CD4-positive, alpha-beta T cell treated with Interleukin-12 subunit alpha and Interleukin-12 subunit beta, for 1 hour (primary cell): Measurements from ENCODE around the gene UBQLNL.

Experiments used
- DNase-seq: peaks from one replicate; pipeline ENCODE4 v3.0.0-alpha.2; 2020

The UBQLNL gene, protein sequence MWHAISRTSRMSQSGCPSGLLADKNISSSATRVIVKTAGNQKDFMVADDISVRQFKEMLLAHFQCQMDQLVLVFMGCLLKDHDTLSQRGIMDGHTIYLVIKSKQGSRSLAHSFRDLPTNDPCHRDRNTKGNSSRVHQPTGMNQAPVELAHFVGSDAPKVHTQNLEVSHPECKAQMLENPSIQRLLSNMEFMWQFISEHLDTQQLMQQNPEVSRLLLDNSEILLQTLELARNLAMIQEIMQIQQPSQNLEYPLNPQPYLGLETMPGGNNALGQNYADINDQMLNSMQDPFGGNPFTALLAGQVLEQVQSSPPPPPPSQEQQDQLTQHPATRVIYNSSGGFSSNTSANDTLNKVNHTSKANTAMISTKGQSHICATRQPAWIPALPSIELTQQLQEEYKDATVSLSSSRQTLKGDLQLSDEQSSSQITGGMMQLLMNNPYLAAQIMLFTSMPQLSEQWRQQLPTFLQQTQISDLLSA

GRCh38 chr11:5516599-5516998 lies at the start of gene UBQLNL:
Gene UBQLNL, minus strand, starts transcription at chr11:5516699. Its CDS starts 258 bp downstream, at chr11:5516441.
- DNase-seq: no peak

- DNase-seq: no peak
Observed at GRCh38 chr11:5564259-5565019, 47.9 kb upstream of the UBQLNL start.

DNA sequence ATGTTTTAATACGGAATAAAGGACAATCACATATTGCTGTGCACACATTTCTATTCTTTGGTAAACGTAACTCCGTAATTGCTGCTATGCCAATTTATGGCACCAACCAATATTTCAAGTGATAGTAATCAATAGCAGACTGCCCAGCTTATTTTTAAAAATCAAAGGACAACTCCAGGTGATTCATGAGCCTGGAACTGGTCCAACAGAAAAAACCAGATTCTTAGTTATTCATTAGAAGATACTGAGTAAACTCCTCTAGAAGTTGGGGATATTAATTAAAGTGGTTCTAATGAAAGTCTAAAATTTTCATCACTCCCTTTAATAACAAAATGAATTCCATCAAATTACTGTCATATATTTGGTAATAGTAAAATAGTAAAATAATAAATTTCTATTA lies 41.3 kb upstream of the UBQLNL start:
- DNase-seq: no peak

GRCh38 chr11:5556596-5557188 lies 40.2 kb upstream of the UBQLNL start:
- DNase-seq: no peak

GRCh38 chr11:5553343-5553742 lies 36.8 kb upstream of the UBQLNL start:
- no peak for DNase-seq

GRCh38 chr11:5550440-5551095 lies 34.1 kb upstream of the UBQLNL start:
- DNase-seq: no peak

DNA sequence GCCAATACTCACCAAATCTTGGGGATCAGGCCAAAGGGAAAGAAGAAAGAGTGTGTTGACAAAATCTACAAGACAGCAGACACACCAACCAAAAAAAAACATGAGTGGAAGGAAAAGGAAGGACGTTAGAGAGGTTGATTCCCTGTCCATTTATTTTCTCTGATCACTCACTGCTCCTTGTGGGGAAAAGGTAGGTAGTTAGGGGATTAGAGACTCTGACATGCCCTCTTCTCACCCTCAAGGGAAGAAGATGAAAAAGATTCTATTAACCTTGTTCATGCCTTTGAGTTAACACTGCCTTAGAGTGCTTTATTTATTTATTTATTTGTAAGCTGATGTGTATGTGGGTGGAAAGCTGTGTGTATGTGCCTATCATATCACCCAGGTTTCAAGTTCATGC lies 31.9 kb upstream of the UBQLNL start, which contains the start of gene OR52H1:
Gene OR52H1, minus strand, starts transcription at position 101 of the 400 bp plus-strand sequence. CDS start 3,035 bp downstream, outside the sequence.
- no peak for DNase-seq

DNA sequence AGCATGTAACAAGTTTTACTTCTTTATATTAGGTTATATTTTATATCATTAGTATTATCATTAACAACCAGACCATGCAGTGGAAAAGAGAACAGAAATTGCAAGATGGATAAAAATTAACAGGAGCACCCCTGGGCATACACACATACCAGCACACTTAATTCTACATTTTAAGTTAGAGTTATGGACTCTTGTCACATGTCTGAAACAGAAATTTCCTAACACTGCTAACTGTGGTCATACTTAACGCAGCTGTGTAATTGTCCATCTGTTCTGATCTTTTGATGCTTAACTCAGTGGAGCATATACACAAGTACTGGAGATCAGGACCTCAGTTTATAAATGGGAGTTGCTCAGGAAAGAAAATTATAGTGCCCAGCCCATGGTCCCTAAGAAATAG lies 31.5 kb upstream of the UBQLNL start:
- no peak for DNase-seq

DNA sequence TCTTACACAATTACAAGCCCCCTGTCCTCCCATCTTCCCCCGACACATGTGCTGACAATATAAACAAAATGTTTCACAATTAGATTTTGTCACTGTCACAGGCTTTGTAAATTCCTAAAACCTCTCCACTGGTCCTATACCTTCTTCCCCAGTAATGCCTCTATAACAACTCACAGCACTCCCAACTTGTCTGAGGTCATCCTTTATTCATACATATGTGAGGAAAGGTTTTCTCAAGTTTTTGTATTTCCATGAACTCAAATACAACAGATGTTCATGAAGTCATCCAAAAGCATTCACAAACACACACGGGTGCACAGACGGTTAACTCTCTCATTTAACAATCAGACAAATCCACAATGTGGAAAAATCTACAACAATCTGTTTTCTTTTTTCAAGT lies 30.0 kb upstream of the UBQLNL start:
- no peak for DNase-seq

DNA sequence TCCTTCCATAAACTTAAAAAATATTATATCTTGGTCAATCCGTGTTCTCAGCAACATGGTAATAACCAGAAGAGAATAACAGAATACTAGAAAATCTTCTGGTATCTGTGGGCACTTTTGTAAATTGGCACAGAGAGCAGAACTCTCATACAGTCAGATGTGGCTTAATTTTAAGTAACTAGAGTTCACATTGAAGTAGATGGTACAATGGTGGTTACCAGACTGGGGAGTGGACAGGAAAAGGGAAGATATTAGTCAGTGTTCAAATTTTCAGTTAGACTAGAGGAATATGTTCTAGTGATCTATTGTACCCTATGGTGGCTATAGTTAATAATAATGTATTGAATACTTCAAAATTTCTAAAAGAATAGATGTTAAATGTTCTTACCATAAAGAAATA lies 24.9 kb upstream of the UBQLNL start:
- no peak for DNase-seq

DNA sequence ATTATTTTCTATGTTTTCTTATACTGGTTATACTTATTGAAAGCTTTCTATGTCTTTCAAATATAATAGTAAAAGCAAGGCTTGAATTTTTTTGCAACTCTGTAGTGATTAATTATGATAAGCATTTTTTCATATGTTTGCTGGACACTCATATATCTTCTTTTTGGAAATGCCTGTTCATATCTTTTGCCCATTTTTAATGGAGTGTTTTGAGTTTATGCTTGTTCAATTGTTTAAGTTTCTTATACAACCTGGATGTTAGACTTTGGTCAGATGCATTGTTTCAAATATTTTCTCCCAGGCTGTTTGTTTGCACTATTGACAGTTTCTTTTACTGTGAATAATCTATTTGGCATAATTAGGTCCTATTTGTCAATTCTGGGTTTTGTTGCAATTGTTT lies 20.0 kb upstream of the UBQLNL start:
- no peak for DNase-seq

DNA sequence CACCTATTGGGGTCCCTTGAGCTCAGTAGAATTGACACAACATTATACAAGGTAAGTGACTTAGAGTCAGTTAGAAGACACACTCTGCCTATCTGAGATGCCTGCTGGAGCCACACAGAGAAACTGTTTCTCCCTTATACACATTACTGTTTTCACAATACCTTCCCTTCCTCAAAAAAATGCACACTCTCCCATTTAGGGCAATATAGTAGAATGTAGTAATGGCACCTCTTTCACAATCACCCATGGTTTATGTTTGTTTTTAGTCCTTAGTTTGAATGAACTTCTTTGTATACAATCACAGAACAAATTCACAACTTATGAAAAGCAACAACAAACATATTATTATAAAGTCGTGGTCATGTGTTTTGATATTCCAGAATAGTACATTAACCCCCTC lies 17.5 kb upstream of the UBQLNL start:
- DNase-seq: no peak

DNA sequence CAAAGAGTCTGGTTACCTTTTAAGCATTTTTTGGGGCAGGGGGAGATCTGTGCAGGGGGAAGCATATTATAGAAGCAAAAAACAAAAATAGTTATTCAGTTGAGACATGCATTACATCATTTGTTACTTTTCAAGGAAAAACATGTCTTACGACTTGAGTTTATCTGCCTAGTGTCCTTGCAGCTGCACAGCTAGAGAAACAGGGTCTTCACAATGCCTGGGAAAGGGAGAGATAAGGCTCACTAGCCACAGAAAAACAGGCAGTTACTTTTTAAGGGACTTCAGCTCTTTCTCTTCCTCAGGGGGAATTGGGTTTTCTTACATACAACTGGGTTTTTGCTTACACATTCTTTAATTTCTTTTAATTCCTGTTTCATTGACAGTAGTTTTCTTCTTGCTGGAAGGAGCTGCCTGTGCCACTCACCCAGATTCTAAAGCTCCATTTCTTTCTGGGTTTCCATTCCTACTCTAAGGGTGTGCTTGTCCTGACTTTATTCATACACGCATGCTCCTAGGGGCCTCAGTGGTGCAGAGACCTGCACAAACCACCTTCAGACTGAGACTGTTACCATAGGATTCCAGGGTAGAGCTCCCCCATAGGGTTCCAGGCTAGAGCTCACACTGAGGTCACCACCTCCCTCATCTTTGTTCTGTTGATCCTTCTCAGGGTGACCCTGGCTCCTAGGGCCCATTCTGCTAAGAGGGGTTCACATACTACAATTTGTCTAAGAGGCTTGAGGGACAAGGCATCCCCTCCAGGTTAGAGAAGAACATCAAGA lies 14.7 kb upstream of the UBQLNL start:
- no peak for DNase-seq

DNA sequence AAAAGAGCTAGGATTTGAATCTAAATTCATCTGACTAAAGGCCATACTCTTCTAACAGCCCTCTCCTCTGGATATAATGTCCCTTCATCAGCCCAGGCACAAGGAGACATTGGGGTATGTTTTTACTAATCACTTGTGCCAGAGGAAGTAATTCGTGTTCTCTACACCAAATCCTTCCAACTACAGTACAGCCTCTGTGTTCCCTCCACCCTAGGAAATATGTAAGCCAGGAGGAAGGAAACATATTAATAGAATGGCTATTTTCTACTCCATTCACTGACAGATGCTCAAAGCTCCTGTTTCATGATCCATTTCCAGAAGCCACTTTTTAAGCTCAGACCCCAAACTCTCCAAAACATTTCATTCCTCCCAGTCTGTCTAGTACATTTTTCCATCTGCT lies 12.0 kb upstream of the UBQLNL start:
- DNase-seq: no peak

GRCh38 chr11:5527716-5528115 lies 11.2 kb upstream of the UBQLNL start:
- DNase-seq: no peak

DNA sequence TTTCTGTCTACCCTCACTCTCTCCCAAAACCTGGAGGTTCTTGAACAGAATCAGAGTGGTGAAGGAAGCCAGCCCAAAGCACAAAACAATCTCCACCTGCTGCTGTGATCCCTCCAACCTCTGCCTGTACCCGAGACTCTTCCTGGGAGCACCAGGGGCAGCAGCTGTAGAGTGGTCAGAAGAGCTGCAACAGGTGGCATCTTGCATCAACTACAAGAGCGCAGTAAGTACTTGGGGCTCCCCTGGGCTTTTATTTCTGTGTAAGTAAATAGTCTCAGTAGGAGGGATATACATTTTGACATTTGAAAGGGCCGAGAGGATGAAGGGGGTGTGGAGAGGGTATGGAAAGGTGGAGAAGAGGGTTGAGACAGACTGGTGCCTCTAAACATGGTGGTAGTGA lies 8.3 kb upstream of the UBQLNL start:
- no peak for DNase-seq

DNA sequence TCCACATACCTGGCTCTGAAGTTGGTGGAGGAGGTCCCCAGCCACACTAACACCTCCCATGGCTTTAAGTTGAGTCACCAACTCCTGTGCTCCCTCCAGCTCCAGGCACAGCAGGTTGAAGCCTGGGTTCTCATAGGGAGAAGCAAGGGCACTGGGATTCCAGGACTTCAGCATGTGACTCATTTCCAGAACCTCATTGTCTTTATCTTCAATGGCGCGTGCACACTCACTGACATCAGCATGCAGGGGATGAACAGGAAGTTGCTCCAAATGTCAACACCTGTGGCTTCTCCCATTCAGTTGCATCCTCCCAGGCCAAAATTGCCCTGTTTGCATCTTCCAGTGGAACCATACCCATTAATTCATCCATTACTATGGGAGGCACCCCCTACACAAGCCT lies 5.8 kb upstream of the UBQLNL start:
- DNase-seq: no peak

DNA sequence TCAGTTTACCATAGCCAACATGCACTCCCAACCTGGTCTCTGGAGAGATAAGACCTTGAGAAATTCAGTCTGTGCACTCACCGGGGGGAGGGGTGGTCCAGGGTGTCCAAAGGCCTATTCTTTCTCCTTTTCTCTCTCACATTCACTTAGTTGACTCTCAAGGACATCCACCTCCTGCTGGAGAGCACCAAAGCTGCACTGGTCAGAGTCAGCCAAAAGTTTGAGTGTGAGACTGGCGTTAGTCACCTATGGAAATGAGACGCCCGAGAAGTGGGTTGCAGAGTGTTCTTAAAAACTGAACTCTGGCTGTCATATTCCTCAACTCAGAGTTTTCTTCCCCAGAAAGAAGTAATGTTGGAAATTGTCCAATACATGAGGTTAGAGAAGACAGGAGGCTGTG lies 5.0 kb upstream of the UBQLNL start:
- DNase-seq: no peak

- no peak for DNase-seq
Observed at GRCh38 chr11:5514841-5515240, 1.7 kb downstream of the UBQLNL start.

GRCh38 chr11:5509803-5510202 lies 6.7 kb downstream of the UBQLNL start, which contains the start of gene UBQLN3:
Gene UBQLN3, minus strand, starts transcription at chr11:5509957. Its CDS starts 399 bp downstream, at chr11:5509558.
- DNase-seq: no peak

DNA sequence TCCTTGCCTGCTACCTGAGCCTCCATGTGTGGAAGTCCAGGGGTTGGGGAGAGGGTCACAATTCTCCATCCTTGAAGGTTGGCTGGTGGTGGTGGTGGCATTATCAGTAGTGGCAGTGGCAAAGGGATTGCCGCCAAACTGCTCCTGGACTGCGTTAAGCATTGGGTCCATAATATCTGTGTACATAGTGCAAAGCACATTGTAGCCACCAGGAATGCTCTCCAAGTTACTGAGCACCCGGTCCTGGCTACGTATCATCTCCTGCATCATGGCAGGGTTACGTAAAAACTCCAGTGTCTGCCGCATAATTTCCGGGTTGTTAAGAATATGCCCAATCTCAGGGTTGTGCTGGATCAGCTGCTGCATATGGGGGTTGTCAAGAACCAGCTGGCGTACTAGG lies 7.9 kb downstream of the UBQLNL start:
- no peak for DNase-seq

GRCh38 chr11:5507933-5508305 lies 8.6 kb downstream of the UBQLNL start:
- DNase-seq: no peak
